PC-9 (cell line): ENCODE measurements around the gene BICC1. TPM values are rescaled to one million over a fixed set of nuclear protein-coding genes. Genes with fewer than 3 reads are reported as not detected.

Source experiments
- BruUV-seq: library from RNA; stranded (reverse); fragments of 400-500 nt; replicated peaks from 2 replicates; lab custom pipeline; 2021; lab: Mats Ljungman, UMichigan
- CTCF ChIA-PET: fragments of 300-600 bp; sonication (Branson Sonifier 250); formaldehyde crosslinking; loops from one replicate; lab custom pipeline; 2022; ENCODE audit warnings: antibody characterized with exemption; lab: Charles Lee
- POLR2A ChIA-PET: fragments of 300-600 bp; sonication (Branson Sonifier 250); formaldehyde crosslinking; loops from one replicate; lab custom pipeline; 2022; ENCODE audit warnings: antibody characterized with exemption; ENCODE audit not compliant: unreplicated experiment; lab: Charles Lee
- DNase-seq, 2 experiments: peaks; one replicate each; pipeline versions ENCODE4 v3.0.0 to v3.0.0-alpha.2; 2015 to 2022; ENCODE audit warnings: mixed read lengths in 1 of 2
- H2AFZ ChIP-seq: fragments of 200-600 bp; sonication (generic); 2 replicates; pipeline ENCODE4 v1.8.1; 2017; ENCODE audit warnings: antibody characterized with exemption
- H3F3A ChIP-seq: fragments of 200-600 bp; sonication (generic); 2 replicates; pipeline ENCODE4 v1.8.1; 2017; ENCODE audit warnings: antibody characterized with exemption, mild to moderate bottlenecking, low read depth; ENCODE audit not compliant: insufficient read depth
- H3K27ac ChIP-seq: fragments of 200-600 bp; sonication (generic); 2 replicates; pipeline ENCODE4 v1.6.1; 2016; ENCODE audit warnings: mixed run types
- H3K27me3 ChIP-seq: fragments of 200-600 bp; sonication (generic); 2 replicates; pipeline ENCODE4 v1.6.1; 2016; ENCODE audit warnings: low read depth, mixed run types; ENCODE audit not compliant: insufficient read depth
- H3K36me3 ChIP-seq: fragments of 200-600 bp; sonication (generic); 2 replicates; pipeline ENCODE4 v1.6.1; 2016; ENCODE audit warnings: low read depth, mixed run types
- H3K4me1 ChIP-seq: fragments of 200-600 bp; sonication (generic); replicated peaks from 2 replicates; pipeline ENCODE4 v1.6.1; 2016; ENCODE audit warnings: mixed run types; ENCODE audit not compliant: insufficient read depth
- H3K4me2 ChIP-seq: fragments of 200-600 bp; sonication (generic); 2 replicates; pipeline ENCODE4 v1.6.1; 2017; ENCODE audit warnings: mixed run types
- H3K4me3 ChIP-seq: fragments of 200-600 bp; sonication (generic); 2 replicates; pipeline ENCODE4 v1.6.1; 2016; ENCODE audit warnings: mixed run types
- H3K79me2 ChIP-seq: fragments of 200-600 bp; sonication (generic); 2 replicates; pipeline ENCODE4 v1.6.1; 2017; ENCODE audit warnings: low read depth, mixed run types
- H3K9me2 ChIP-seq: fragments of 200-600 bp; sonication (generic); 2 replicates; pipeline ENCODE4 v1.8.1; 2017; ENCODE audit warnings: mild to moderate bottlenecking; ENCODE audit not compliant: insufficient read depth
- H3K9me3 ChIP-seq: fragments of 200-600 bp; sonication (generic); 2 replicates; pipeline ENCODE4 v1.8.1; 2016; ENCODE audit warnings: low read depth; ENCODE audit not compliant: insufficient read depth
- H4K20me1 ChIP-seq: fragments of 200-600 bp; sonication (generic); 2 replicates; pipeline ENCODE4 v1.8.1; 2017; ENCODE audit not compliant: insufficient read depth
- CTCF ChIP-seq: fragments of 200-600 bp; sonication (generic); conservative IDR thresholded peaks from 2 replicates; pipeline ENCODE4 v1.6.1; 2017; ENCODE audit warnings: mixed run types, antibody characterized with exemption, mild to moderate bottlenecking, moderate library complexity
- EZH2 ChIP-seq: fragments of 200-600 bp; sonication (generic); IDR thresholded peaks from 2 replicates; pipeline ENCODE4 v1.8.0; 2017; ENCODE audit warnings: antibody characterized with exemption, low read depth
- intact Hi-C: fragments of 100-400 bp; cut with micrococcal nuclease; formaldehyde crosslinking; loops from one replicate; pipeline ENCODE4 v1.10.0; 2022; ENCODE audit not compliant: unreplicated experiment
- total RNA-seq: library from RNA; stranded (reverse); gene quantifications from 2 replicates; pipeline ENCODE4 v1.2.3, GENCODE V29; 2021

BICC1 gene
- total RNA-seq, 1 experiment from 2014 or later: not detected

GRCh38 chr10:58830697-58831096 is 318.0 kb downstream of the BICC1 start:
- no peak for DNase-seq
- no peak for TF ChIP-seq EZH2
- TF ChIP-seq CTCF: no peak
- H4K20me1 ChIP-seq: no peaks in the 10 kb centered on the region
- ChIA-PET CTCF (no interaction called here), POLR2A (no interaction called here)
- H3K9me2 ChIP-seq: no peaks in the 10 kb centered on the region
- H3K4me2 ChIP-seq: no peak overlapping the region
- no peak overlapping the region for H3K4me3 ChIP-seq
- H3K79me2 ChIP-seq: no peaks in the 10 kb centered on the region
- H3F3A ChIP-seq: no peaks in the 10 kb centered on the region
- no peaks in the 10 kb centered on the region for H3K9me3 ChIP-seq
- intact Hi-C loops: no loop called here
- H3K4me1 ChIP-seq: no peaks in the 10 kb centered on the region
- BruUV-seq: no TSS peak
- H3K27ac ChIP-seq: no peak overlapping the region
- H3K36me3 ChIP-seq: no peaks in the 10 kb centered on the region
- H2AFZ ChIP-seq: no peak overlapping the region
- H3K27me3 ChIP-seq: no peaks in the 10 kb centered on the region

- no TSS peak for BruUV-seq
- Histone ChIP-seq H3K9me3 (no peaks in the 10 kb centered on the region), H3K4me1 (no peaks in the 10 kb centered on the region), H2AFZ (no peak overlapping the region), H3K27ac (no peak overlapping the region), H3K9me2 (no peaks in the 10 kb centered on the region), H3F3A (no peaks in the 10 kb centered on the region), H3K79me2 (no peaks in the 10 kb centered on the region), H3K36me3 (no peaks in the 10 kb centered on the region), H4K20me1 (no peaks in the 10 kb centered on the region), H3K27me3 (no peaks in the 10 kb centered on the region), H3K4me2 (no peak overlapping the region), H3K4me3 (no peak overlapping the region)
- POLR2A ChIA-PET: no interaction called here
- DNase-seq: no peak
- TF ChIP-seq CTCF (no peak), EZH2 (no peak)
- CTCF ChIA-PET: no interaction called here
- intact Hi-C loops: no loop called here
Observed at GRCh38 chr10:58833771-58834561, 321.3 kb downstream of the BICC1 start.

- Histone ChIP-seq H3K27me3 (no peaks in the 10 kb centered on the region), H3K4me1 (no peaks in the 10 kb centered on the region), H4K20me1 (no peaks in the 10 kb centered on the region), H3K79me2 (no peaks in the 10 kb centered on the region), H3K9me2 (no peaks in the 10 kb centered on the region), H3K36me3 (no peaks in the 10 kb centered on the region), H2AFZ (no peak overlapping the region), H3K9me3 (no peaks in the 10 kb centered on the region), H3K4me2 (no peak overlapping the region), H3K27ac (no peak overlapping the region), H3K4me3 (no peak overlapping the region), H3F3A (no peaks in the 10 kb centered on the region)
- TF ChIP-seq CTCF: no peak
- TF ChIP-seq EZH2: no peak
- no TSS peak for BruUV-seq
- CTCF ChIA-PET: no interaction called here
- no peak for DNase-seq
- POLR2A ChIA-PET: no interaction called here
- intact Hi-C loops: no loop called here
Observed at GRCh38 chr10:58836176-58836700, 323.6 kb downstream of the BICC1 start.
